SK-N-SH (cell line): ENCODE measurements around the gene TMPRSS6. TPM values are rescaled to one million over a fixed set of nuclear protein-coding genes. Genes with fewer than 3 reads are reported as not detected.

Source experiments
- CTCF ChIA-PET: fragments of 300-600, 350-600 bp; formaldehyde crosslinking; extraction: SDS; loops from one replicate; lab custom pipeline; 2021; lab: Yijun Ruan, JAX
- POLR2A ChIA-PET: fragments of 350-600 bp; sonication (Branson Sonifier 250); formaldehyde crosslinking; extraction: SDS; loops from one replicate; lab custom pipeline; 2020; ENCODE audit warnings: antibody characterized with exemption, inconsistent platforms; lab: Yijun Ruan, JAX
- DNase-seq: peaks from one replicate; pipeline ENCODE4 v3.0.0; 2012
- H2AFZ ChIP-seq: fragments of 200-600 bp; sonication (generic); 2 replicates; pipeline ENCODE4 v1.8.1; 2016; ENCODE audit warnings: antibody characterized with exemption, mild to moderate bottlenecking, low read depth
- H3F3A ChIP-seq: fragments of 200-600 bp; sonication (generic); replicated peaks from 2 replicates; pipeline ENCODE3; 2016; ENCODE audit warnings: antibody characterized with exemption, mild to moderate bottlenecking; ENCODE audit not compliant: insufficient read depth
- H3K27ac ChIP-seq, 2 experiments: fragments of 200-500 bp in 1 of 2; fragments of 200-600 bp in 1 of 2; sonication (Bioruptor generic) in 1 of 2; sonication (generic), shearing (Covaris generic) in 1 of 2; 2 replicates each; pipeline versions ENCODE4 v1.5.1 to v1.6.1; 2014 to 2016; ENCODE audit warnings: low read depth in 2 of 2, inconsistent platforms in 1 of 2, low read length in 1 of 2, mild to moderate bottlenecking in 1 of 2, mixed read lengths in 1 of 2
- H3K27me3 ChIP-seq: fragments of 200-600 bp; sonication (generic), shearing (Covaris generic); 2 replicates; pipeline ENCODE4 v1.6.1; 2016; ENCODE audit warnings: mixed run types; ENCODE audit not compliant: insufficient read depth
- H3K36me3 ChIP-seq, 2 experiments: fragments of 200-500 bp in 1 of 2; fragments of 200-600 bp in 1 of 2; sonication (Bioruptor generic) in 1 of 2; sonication (generic) in 1 of 2; replicated peaks in 1 of 2; 2 replicates each; pipeline versions ENCODE3 to v1.5.1; 2014 to 2016; ENCODE audit warnings: low read length in 1 of 2, mild to moderate bottlenecking in 1 of 2; ENCODE audit not compliant: insufficient read depth in 2 of 2, control insufficient read depth in 1 of 2
- H3K4me1 ChIP-seq, 2 experiments: fragments of 200-500 bp in 1 of 2; fragments of 200-600 bp in 1 of 2; sonication (Bioruptor generic) in 1 of 2; sonication (generic), shearing (Covaris generic) in 1 of 2; 2 replicates each; pipeline versions ENCODE4 v1.5.1 to v1.6.1; 2014 to 2016; ENCODE audit warnings: low read depth in 1 of 2, low read length in 1 of 2, mixed run types in 1 of 2; ENCODE audit not compliant: insufficient read depth in 2 of 2, control insufficient read depth in 1 of 2
- H3K4me2 ChIP-seq: fragments of 200-600 bp; sonication (generic), shearing (Covaris generic); 2 replicates; pipeline ENCODE4 v1.6.1; 2017; ENCODE audit warnings: mixed run types
- H3K4me3 ChIP-seq, 2 experiments: fragments of 200-500 bp in 1 of 2; fragments of 200-600 bp in 1 of 2; sonication (Bioruptor generic) in 1 of 2; sonication (generic), shearing (Covaris generic) in 1 of 2; 2 replicates each; pipeline versions ENCODE4 v1.5.1 to v1.8.1; 2014 to 2016; ENCODE audit warnings: low read depth in 2 of 2, inconsistent platforms in 1 of 2, low read length in 1 of 2, mild to moderate bottlenecking in 1 of 2, mixed read lengths in 1 of 2, moderate library complexity in 1 of 2
- H3K79me2 ChIP-seq: fragments of 200-600 bp; sonication (generic); 2 replicates; pipeline ENCODE4 v1.8.1; 2017; ENCODE audit warnings: mild to moderate bottlenecking; ENCODE audit not compliant: insufficient read depth
- H3K9ac ChIP-seq: fragments of 200-600 bp; sonication (generic); 2 replicates; pipeline ENCODE4 v1.6.1; 2017; ENCODE audit warnings: mixed run types
- H3K9me2 ChIP-seq: fragments of 200-600 bp; sonication (generic); 2 replicates; pipeline ENCODE4 v1.6.1; 2017; ENCODE audit warnings: mixed run types
- H3K9me3 ChIP-seq: fragments of 200-600 bp; sonication (generic); 2 replicates; pipeline ENCODE4 v1.6.1; 2017; ENCODE audit warnings: mixed run types, mild to moderate bottlenecking, moderate library complexity
- H4K20me1 ChIP-seq: fragments of 200-600 bp; sonication (generic); 2 replicates; pipeline ENCODE4 v1.6.1; 2017; ENCODE audit warnings: mild to moderate bottlenecking, mixed run types; ENCODE audit not compliant: insufficient read depth
- CHD2 ChIP-seq: fragments of 150-350 bp; IDR thresholded peaks from 2 replicates; pipeline ENCODE4 v1.6.1; 2018; ENCODE audit warnings: low read length; ENCODE audit not compliant: partially characterized antibody
- ELF1 ChIP-seq: IDR thresholded peaks from 2 replicates; pipeline ENCODE4 v1.4.0; 2012
- EP300 ChIP-seq, 2 experiments: IDR thresholded peaks; 2 replicates each; pipeline versions ENCODE4 v1.4.0 to v1.6.1; 2012; ENCODE audit warnings: borderline replicate concordance in 1 of 2, low read depth in 1 of 2, low read length in 1 of 2
- EZH2phosphoT487 ChIP-seq: fragments of 200-600 bp; sonication (generic); IDR thresholded peaks from 2 replicates; pipeline ENCODE4 v1.6.1; 2017; ENCODE audit warnings: low read depth, mixed run types, mild to moderate bottlenecking, antibody characterized with exemption, moderate library complexity, borderline replicate concordance
- FOXJ3 ChIP-seq: sonication (generic); formaldehyde crosslinking; IDR thresholded peaks from 2 replicates; pipeline ENCODE4 v1.5.1; 2020; ENCODE audit warnings: mild to moderate bottlenecking, missing genetic modification reagents
- FOXM1 ChIP-seq: IDR thresholded peaks from 2 replicates; pipeline ENCODE4 v1.4.0; 2012; ENCODE audit warnings: low read depth, mild to moderate bottlenecking
- GATA2 ChIP-seq: sonication (generic); formaldehyde crosslinking; IDR thresholded peaks from 2 replicates; pipeline ENCODE4 v1.5.0; 2020; ENCODE audit warnings: mild to moderate bottlenecking, missing genetic modification reagents
- POLR2AphosphoS5 ChIP-seq: IDR thresholded peaks from 2 replicates; pipeline ENCODE4 v1.6.1; 2012; ENCODE audit warnings: low read depth, low read length
- RFX5 ChIP-seq: IDR thresholded peaks from 2 replicates; pipeline ENCODE4 v1.6.1; 2012; ENCODE audit warnings: mild to moderate bottlenecking, improper control_type of control experiment, low read length
- TCF12 ChIP-seq: IDR thresholded peaks from 2 replicates; pipeline ENCODE4 v1.4.0; 2012
- TEAD4 ChIP-seq: IDR thresholded peaks from 2 replicates; pipeline ENCODE4 v1.4.0; 2012; ENCODE audit warnings: mild to moderate bottlenecking, borderline replicate concordance; ENCODE audit not compliant: insufficient read depth
- YY1 ChIP-seq: IDR thresholded peaks from 2 replicates; pipeline ENCODE4 v1.4.0; 2012; ENCODE audit warnings: low read depth, mild to moderate bottlenecking
- WGBS: methylation state at CpG from one replicate; pipeline ENCODE4 v1.1.6; 2017; ENCODE audit warnings: low lambda C conversion rate; 5-methylcytosine and 5-hydroxymethylcytosine counted together
- polyA plus RNA-seq, 3 experiments: library from polyadenylated mRNA; depleted of rRNA; stranded (reverse); fragments of >200 nt; gene quantifications; 2 replicates each; pipeline ENCODE4 v1.2.3, GENCODE V29; 2012
- TF ChIP-seq, protein P1 (sequence below): IDR thresholded peaks from 2 replicates; pipeline ENCODE4 v1.6.1; 2012; ENCODE audit warnings: mild to moderate bottlenecking, low read depth, low read length, moderate library complexity
- TF ChIP-seq, protein P2 (sequence below): fragments of 150-350 bp; IDR thresholded peaks from 2 replicates; pipeline ENCODE4 v1.6.1; 2016; ENCODE audit warnings: mild to moderate bottlenecking, low read depth, low read length
- TF ChIP-seq, protein P3 (sequence below): fragments of 150-350 bp; IDR thresholded peaks from 2 replicates; pipeline ENCODE4 v1.6.1; 2017; ENCODE audit warnings: antibody characterized with exemption, low read length, low read depth, borderline replicate concordance

The TMPRSS6 gene
- polyA plus RNA-seq, 1 of the 3 experiments (the other 2 are of a cell fraction), result not detected

DNA sequence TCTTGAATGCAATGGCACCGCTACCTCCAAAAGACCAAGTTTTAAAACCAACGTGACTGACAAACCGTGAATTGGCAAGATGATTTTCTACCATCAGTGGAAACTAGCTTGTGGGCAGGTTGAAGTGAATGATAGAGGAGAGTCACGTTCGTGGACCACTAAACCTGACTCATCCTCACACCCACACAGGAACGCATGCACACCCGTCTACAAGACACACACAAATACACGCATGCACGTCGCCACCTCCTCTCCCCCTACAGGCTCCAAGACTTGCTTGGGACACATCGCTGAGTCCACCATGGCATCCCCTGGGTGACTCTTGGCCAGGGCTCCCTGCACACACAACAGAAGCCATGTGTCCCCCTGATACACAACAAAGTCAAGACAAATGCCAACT is 14.4 kb downstream of the TMPRSS6 start:
- Histone ChIP-seq H3F3A (no peaks in the 10 kb centered on the region), H3K9ac (no peak overlapping the region), H3K4me3 (no peak overlapping the region), H3K27ac (no peak overlapping the region), H4K20me1 (no peaks in the 10 kb centered on the region), H3K4me2 (no peak overlapping the region), H2AFZ (no peak overlapping the region), H3K9me2 (no peaks in the 10 kb centered on the region), H3K36me3 (no peaks in the 10 kb centered on the region), H3K4me1 (peaks cover 0 to 7% of the 10 kb centered on the region in 2 experiments; a peak in 1 of 4 replicates), H3K9me3 (no peaks in the 10 kb centered on the region), H3K79me2 (no peaks in the 10 kb centered on the region), H3K27me3 (peaks cover 23% of the 10 kb centered on the region; the same call in 1 of the 2 replicates)
- TF ChIP-seq GATA2, result no peak
- TF ChIP-seq FOXM1, result no peak
- no peak for TF ChIP-seq RFX5
- TF ChIP-seq EP300 (IDR thresholded peaks at IDR 0.05; ENCODE audit: borderline replicate concordance in 1 of 2, low read depth in 1 of 2, low read length in 1 of 2), result no peak
- TF ChIP-seq TEAD4, result no peak
- no peak for TF ChIP-seq FOXJ3 (CRISPR knock-in tag)
- TF ChIP-seq TCF12, result no peak
- TF ChIP-seq, protein P1, sequence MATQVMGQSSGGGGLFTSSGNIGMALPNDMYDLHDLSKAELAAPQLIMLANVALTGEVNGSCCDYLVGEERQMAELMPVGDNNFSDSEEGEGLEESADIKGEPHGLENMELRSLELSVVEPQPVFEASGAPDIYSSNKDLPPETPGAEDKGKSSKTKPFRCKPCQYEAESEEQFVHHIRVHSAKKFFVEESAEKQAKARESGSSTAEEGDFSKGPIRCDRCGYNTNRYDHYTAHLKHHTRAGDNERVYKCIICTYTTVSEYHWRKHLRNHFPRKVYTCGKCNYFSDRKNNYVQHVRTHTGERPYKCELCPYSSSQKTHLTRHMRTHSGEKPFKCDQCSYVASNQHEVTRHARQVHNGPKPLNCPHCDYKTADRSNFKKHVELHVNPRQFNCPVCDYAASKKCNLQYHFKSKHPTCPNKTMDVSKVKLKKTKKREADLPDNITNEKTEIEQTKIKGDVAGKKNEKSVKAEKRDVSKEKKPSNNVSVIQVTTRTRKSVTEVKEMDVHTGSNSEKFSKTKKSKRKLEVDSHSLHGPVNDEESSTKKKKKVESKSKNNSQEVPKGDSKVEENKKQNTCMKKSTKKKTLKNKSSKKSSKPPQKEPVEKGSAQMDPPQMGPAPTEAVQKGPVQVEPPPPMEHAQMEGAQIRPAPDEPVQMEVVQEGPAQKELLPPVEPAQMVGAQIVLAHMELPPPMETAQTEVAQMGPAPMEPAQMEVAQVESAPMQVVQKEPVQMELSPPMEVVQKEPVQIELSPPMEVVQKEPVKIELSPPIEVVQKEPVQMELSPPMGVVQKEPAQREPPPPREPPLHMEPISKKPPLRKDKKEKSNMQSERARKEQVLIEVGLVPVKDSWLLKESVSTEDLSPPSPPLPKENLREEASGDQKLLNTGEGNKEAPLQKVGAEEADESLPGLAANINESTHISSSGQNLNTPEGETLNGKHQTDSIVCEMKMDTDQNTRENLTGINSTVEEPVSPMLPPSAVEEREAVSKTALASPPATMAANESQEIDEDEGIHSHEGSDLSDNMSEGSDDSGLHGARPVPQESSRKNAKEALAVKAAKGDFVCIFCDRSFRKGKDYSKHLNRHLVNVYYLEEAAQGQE, result no peak
- TF ChIP-seq, protein P2, sequence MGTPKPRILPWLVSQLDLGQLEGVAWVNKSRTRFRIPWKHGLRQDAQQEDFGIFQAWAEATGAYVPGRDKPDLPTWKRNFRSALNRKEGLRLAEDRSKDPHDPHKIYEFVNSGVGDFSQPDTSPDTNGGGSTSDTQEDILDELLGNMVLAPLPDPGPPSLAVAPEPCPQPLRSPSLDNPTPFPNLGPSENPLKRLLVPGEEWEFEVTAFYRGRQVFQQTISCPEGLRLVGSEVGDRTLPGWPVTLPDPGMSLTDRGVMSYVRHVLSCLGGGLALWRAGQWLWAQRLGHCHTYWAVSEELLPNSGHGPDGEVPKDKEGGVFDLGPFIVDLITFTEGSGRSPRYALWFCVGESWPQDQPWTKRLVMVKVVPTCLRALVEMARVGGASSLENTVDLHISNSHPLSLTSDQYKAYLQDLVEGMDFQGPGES, result no peak
- 72% methylated on average over 11 of the region's 11 CpGs for WGBS
- ChIA-PET POLR2A (no interaction called here), CTCF (no interaction called here)
- DNase-seq, result no peak

DNA sequence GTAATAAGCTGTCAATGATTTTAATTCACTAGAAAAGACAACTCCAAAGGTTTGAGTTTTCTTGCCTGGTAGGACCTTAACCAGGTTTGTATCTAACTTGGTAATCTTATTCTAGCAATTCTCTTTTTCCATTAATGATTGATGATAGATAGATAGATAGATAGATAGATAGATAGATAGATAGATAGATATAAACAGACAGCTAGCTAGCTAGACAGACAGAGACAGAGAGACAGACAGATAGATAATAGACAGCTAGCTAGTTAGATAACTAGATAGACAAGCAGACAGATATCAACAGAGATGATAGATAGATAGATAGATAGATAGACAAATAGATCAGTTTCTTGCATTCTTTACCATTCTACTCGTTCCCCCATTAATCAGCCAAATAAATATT is 15.3 kb downstream of the TMPRSS6 start:
- no peak overlapping the region for H3K9ac ChIP-seq
- no peak overlapping the region for H3K4me3 ChIP-seq
- H3K9me3 ChIP-seq, result no peaks in the 10 kb centered on the region
- H3K4me1 ChIP-seq, result peaks cover 0 to 7% of the 10 kb centered on the region in 2 experiments; a peak in 1 of 4 replicates
- H3K27me3 ChIP-seq, result peaks cover 23% of the 10 kb centered on the region; the same call in 1 of the 2 replicates
- DNase-seq, result no peak
- no peaks in the 10 kb centered on the region for H3F3A ChIP-seq
- TF ChIP-seq, protein P1, result no peak
- TF ChIP-seq POLR2AphosphoS5, result no peak
- TF ChIP-seq ELF1, result no peak
- TF ChIP-seq CHD2, result no peak
- TF ChIP-seq YY1, result no peak
- no peak for TF ChIP-seq TEAD4
- no peak for TF ChIP-seq RFX5
- TF ChIP-seq, protein P3, sequence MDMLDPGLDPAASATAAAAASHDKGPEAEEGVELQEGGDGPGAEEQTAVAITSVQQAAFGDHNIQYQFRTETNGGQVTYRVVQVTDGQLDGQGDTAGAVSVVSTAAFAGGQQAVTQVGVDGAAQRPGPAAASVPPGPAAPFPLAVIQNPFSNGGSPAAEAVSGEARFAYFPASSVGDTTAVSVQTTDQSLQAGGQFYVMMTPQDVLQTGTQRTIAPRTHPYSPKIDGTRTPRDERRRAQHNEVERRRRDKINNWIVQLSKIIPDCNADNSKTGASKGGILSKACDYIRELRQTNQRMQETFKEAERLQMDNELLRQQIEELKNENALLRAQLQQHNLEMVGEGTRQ, result no peak
- TF ChIP-seq EZH2phosphoT487, result no peak
- ChIA-PET POLR2A (no interaction called here), CTCF (interaction anchor here (1.1 to 1.3 kb wide), 2 partner anchors 16 to 106 kb away, joined by 3 read pairs; no protein-coding TSS in a partner anchor)
- H3K36me3 ChIP-seq, result no peaks in the 10 kb centered on the region
- no peak overlapping the region for H3K27ac ChIP-seq
- H3K79me2 ChIP-seq, result no peaks in the 10 kb centered on the region
- no peaks in the 10 kb centered on the region for H3K9me2 ChIP-seq
- no peak overlapping the region for H2AFZ ChIP-seq
- WGBS, result 4% methylated on average over 1 of the region's 1 CpG
- H3K4me2 ChIP-seq, result no peak overlapping the region
- no peaks in the 10 kb centered on the region for H4K20me1 ChIP-seq
